GM23248 (cell line): ENCODE data around the gene POMT2.
"Not testable (repeated sequence)": the region's sequence is repeated elsewhere in the genome, so short reads cannot be mapped to it uniquely, and the experiment has no call there.

ENCODE experiments used
- EZH2 ChIP-seq: fragments of 200-600 bp; sonication (generic); IDR thresholded peaks from 2 replicates; pipeline ENCODE4 v1.6.1; 2018; ENCODE audit warnings: antibody characterized with exemption, mild to moderate bottlenecking; ENCODE audit not compliant: insufficient read depth, poor library complexity, severe bottlenecking
- EZH2phosphoT487 ChIP-seq: fragments of 200-600 bp; sonication (generic); IDR thresholded peaks from 2 replicates; pipeline ENCODE4 v1.6.1; 2018; ENCODE audit warnings: antibody characterized with exemption, moderate library complexity, mild to moderate bottlenecking, low read depth; ENCODE audit not compliant: insufficient read depth

DNA sequence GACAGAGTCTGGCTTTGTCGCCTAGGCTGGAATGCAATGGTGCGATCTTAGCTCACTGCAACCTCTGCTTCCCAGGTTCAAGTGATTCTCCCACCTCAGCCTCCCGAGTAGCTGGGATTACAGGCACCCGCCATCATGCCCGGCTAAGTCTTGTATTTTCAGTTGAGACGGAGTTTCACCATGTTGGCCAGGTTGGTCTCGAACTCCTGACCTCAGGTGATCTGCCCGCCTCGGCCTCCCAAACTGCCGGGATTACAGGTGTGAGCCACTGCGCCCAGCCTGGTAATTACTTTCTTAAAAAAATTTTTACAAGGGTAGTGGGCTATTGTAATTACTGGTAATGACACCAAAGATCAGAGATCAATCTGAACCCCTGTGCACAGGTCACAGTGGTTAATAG is 1.9 kb downstream of the POMT2 start:
- TF ChIP-seq EZH2phosphoT487, EZH2: not testable (repeated sequence)
